HEK293T (cell line): Measurements from ENCODE around the gene GPR82.

Experiments
- CTCF ChIA-PET: fragments of 350-600 bp; formaldehyde crosslinking; extraction: SDS; loops from one replicate; lab custom pipeline; 2021; ENCODE audit warnings: antibody characterized with exemption, inconsistent platforms; lab: Yijun Ruan, JAX
- POLR2A ChIA-PET: fragments of 350-600 bp; formaldehyde crosslinking; extraction: SDS; loops from one replicate; lab custom pipeline; 2020; ENCODE audit warnings: antibody characterized with exemption, inconsistent platforms; lab: Yijun Ruan, JAX
- DNase-seq: peaks from one replicate; pipeline ENCODE4 v3.0.0; 2012; ENCODE audit warnings: mixed read lengths; ENCODE audit errors: extremely low spot score
- ARNT ChIP-seq: fragments of 450-650 bp; IDR thresholded peaks from 2 replicates; pipeline ENCODE4 v1.6.1; 2017; ENCODE audit warnings: mild to moderate bottlenecking
- BHLHE40 ChIP-seq: fragments of 450-650 bp; IDR thresholded peaks from 2 replicates; pipeline ENCODE4 v1.6.1; 2016; ENCODE audit warnings: mild to moderate bottlenecking, moderate library complexity, borderline replicate concordance
- CTBP1 ChIP-seq: fragments of 450-650 bp; IDR thresholded peaks from 2 replicates; pipeline ENCODE4 v1.6.1; 2016; ENCODE audit warnings: borderline replicate concordance
- ELF4 ChIP-seq: fragments of 450-650 bp; IDR thresholded peaks from 2 replicates; pipeline ENCODE4 v1.6.1; 2017; ENCODE audit warnings: antibody characterized with exemption
- FOXA1 ChIP-seq: fragments of 450-650 bp; IDR thresholded peaks from 2 replicates; pipeline ENCODE4 v1.6.1; 2016; ENCODE audit warnings: mild to moderate bottlenecking
- FOXK2 ChIP-seq: fragments of 450-650 bp; IDR thresholded peaks from 2 replicates; pipeline ENCODE4 v1.6.1; 2016; ENCODE audit warnings: mild to moderate bottlenecking
- FOXM1 ChIP-seq: fragments of 450-650 bp; IDR thresholded peaks from 2 replicates; pipeline ENCODE4 v1.6.1; 2017; ENCODE audit warnings: mild to moderate bottlenecking, borderline replicate concordance
- HDGF ChIP-seq: fragments of 450-650 bp; IDR thresholded peaks from 2 replicates; pipeline ENCODE4 v1.6.1; 2017; ENCODE audit warnings: antibody characterized with exemption, borderline replicate concordance
- L3MBTL2 ChIP-seq: fragments of 450-650 bp; conservative IDR thresholded peaks from 2 replicates; pipeline ENCODE4 v1.6.1; 2016; ENCODE audit warnings: mild to moderate bottlenecking
- LEF1 ChIP-seq: fragments of 450-650 bp; IDR thresholded peaks from 2 replicates; pipeline ENCODE4 v1.6.1; 2017; ENCODE audit warnings: mild to moderate bottlenecking, borderline replicate concordance
- NFRKB ChIP-seq: fragments of 450-650 bp; IDR thresholded peaks from 2 replicates; pipeline ENCODE4 v1.6.1; 2016; ENCODE audit warnings: mild to moderate bottlenecking, moderate library complexity
- PKNOX1 ChIP-seq: fragments of 450-650 bp; IDR thresholded peaks from 2 replicates; pipeline ENCODE4 v1.6.1; 2016
- SP1 ChIP-seq: fragments of 450-650 bp; IDR thresholded peaks from 2 replicates; pipeline ENCODE4 v1.6.1; 2017
- SUZ12 ChIP-seq: fragments of 450-650 bp; IDR thresholded peaks from 2 replicates; pipeline ENCODE4 v1.6.1; 2016; ENCODE audit warnings: mild to moderate bottlenecking
- TARDBP ChIP-seq: fragments of 450-650 bp; IDR thresholded peaks from 2 replicates; pipeline ENCODE4 v1.6.1; 2016
- ZNF384 ChIP-seq: fragments of 450-650 bp; IDR thresholded peaks from 2 replicates; pipeline ENCODE4 v1.6.1; 2016

Gene GPR82

DNA sequence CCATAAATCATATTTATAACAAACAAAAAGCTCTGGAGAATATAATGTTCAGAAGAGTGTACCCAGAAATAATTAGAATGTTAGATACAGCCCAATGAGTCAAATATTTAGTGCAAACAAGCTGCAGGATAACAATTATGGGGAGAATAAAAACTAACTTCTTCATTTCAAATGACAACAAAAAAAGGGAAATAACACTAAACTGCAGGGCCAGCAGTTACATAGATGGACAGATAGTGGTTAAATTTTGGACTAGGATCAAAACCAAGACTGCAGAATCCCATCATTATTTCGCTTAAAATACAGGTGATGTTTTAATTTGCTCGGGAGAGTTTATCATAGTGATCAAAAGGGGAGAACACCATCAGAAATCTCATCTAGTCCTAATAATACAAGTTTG lies 35.8 kb upstream of the GPR82 start:
- TF ChIP-seq BHLHE40 (no peak), FOXK2 (no peak), PKNOX1 (no peak), ELF4 (no peak), SUZ12 (no peak)
- DNase-seq: no peak
- CTCF ChIA-PET: no interaction called here
- POLR2A ChIA-PET: no interaction called here

DNA sequence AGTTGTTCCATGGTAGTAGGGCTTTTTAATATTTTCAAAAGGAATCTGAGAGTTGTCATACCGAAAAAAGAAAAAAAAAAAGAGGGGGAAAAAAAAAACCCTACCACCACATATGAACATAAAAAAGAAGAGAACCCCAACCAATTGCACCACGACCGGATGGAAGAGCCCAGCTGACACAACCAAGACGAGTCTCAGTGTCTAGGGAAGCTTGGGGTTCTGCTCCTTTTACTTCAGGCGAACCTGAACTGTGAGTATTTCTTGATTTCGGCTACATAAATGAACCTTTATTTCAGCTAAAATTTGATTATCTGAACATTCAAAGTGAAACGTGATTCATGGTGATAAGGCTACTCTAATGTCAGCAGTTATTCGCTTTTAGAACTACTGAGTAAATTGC lies 35.1 kb upstream of the GPR82 start, which contains the start of gene GPR34:
Gene GPR34 (plus strand): TSS at position 139 of the 400 bp plus-strand sequence. CDS start 6,661 bp downstream, outside the sequence.
- ChIA-PET CTCF (no interaction called here), POLR2A (no interaction called here)
- no peak for TF ChIP-seq BHLHE40
- no peak for TF ChIP-seq CTBP1
- no peak for TF ChIP-seq SUZ12
- no peak for TF ChIP-seq L3MBTL2
- no peak for TF ChIP-seq ZNF384
- no peak for TF ChIP-seq NFRKB
- TF ChIP-seq FOXA1: no peak
- TF ChIP-seq TARDBP: no peak
- no peak for TF ChIP-seq PKNOX1
- no peak for TF ChIP-seq SP1
- no peak for TF ChIP-seq ELF4
- TF ChIP-seq HDGF: no peak
- no peak for TF ChIP-seq ARNT
- DNase-seq: no peak

DNA sequence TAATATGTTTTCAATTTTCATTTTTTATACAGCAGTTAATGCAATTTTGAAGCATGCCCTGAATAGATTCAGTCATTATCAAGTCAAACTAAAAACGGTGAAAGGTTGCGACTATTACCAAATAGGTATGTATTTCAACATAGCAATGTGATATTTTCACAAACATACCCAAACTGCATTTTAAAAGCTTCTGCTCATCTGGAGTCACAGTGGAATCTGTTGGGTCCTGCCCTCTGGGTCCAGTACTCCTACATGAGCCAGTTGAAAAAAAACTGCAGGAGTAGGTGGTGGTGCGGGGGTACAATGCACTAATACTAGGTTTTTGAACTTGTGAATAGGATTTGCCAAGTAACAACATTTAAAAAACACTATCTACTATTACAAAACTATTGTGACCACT lies 34.3 kb upstream of the GPR82 start:
- POLR2A ChIA-PET: no interaction called here
- TF ChIP-seq CTBP1: no peak
- TF ChIP-seq TARDBP: no peak
- no peak for TF ChIP-seq BHLHE40
- no peak for TF ChIP-seq ARNT
- TF ChIP-seq ZNF384: no peak
- TF ChIP-seq FOXK2: no peak
- TF ChIP-seq SP1: no peak
- no peak for TF ChIP-seq FOXA1
- no peak for TF ChIP-seq FOXM1
- TF ChIP-seq NFRKB: no peak
- TF ChIP-seq ELF4: no peak
- TF ChIP-seq L3MBTL2: no peak
- TF ChIP-seq SUZ12: no peak
- TF ChIP-seq HDGF: no peak
- no peak for TF ChIP-seq LEF1
- DNase-seq: no peak
- CTCF ChIA-PET: no interaction called here

GRCh38 chrX:41692162-41692749 lies 31.7 kb upstream of the GPR82 start:
- no peak for DNase-seq
- ChIA-PET CTCF (no interaction called here), POLR2A (no interaction called here)
- TF ChIP-seq L3MBTL2: no peak

DNA sequence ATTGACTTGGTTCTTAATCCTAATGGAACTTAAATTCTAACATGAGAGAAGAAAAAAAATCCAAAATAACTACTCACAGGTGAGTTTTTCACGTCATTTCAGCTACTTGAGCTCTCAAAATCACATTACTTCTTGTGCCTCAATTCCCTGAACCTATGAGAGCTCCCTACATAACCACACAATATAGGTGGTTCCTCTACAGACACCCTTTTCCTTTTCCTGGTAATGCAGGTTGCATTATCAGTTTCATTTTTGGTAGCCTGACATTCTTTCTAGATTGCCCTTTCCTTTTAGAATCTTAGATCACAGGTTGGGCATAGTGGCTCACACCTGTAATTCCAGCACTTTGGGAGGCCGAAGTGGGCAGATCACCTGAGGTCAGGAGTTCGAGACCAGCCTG lies 31.0 kb upstream of the GPR82 start:
- TF ChIP-seq ELF4 (no peak), L3MBTL2 (no peak), SP1 (no peak), NFRKB (no peak), TARDBP (no peak), FOXM1 (no peak), ZNF384 (no peak), CTBP1 (no peak), BHLHE40 (no peak), ARNT (no peak), HDGF (no peak)
- POLR2A ChIA-PET: no interaction called here
- no peak for DNase-seq
- CTCF ChIA-PET: no interaction called here

DNA sequence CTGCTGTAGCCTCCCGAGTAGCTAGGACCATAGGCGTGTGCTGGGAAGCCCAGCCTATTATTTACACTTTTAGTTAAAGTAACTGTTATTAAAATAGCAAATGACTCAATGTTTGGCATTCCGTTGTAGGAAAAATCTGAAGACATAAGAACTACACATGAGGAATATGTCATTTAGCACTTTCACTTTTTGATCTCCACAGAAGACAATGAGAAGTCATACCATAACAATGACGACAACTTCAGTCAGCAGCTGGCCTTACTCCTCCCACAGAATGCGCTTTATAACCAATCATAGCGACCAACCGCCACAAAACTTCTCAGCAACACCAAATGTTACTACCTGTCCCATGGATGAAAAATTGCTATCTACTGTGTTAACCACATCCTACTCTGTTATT lies 28.6 kb upstream of the GPR82 start:
- POLR2A ChIA-PET: no interaction called here
- CTCF ChIA-PET: no interaction called here
- no peak for DNase-seq
- TF ChIP-seq LEF1 (no peak), ELF4 (no peak), CTBP1 (no peak), ARNT (no peak), NFRKB (no peak), L3MBTL2 (no peak), SP1 (no peak), PKNOX1 (no peak), TARDBP (no peak), FOXM1 (no peak), BHLHE40 (no peak), SUZ12 (no peak), HDGF (no peak), ZNF384 (no peak), FOXA1 (no peak), FOXK2 (no peak)

DNA sequence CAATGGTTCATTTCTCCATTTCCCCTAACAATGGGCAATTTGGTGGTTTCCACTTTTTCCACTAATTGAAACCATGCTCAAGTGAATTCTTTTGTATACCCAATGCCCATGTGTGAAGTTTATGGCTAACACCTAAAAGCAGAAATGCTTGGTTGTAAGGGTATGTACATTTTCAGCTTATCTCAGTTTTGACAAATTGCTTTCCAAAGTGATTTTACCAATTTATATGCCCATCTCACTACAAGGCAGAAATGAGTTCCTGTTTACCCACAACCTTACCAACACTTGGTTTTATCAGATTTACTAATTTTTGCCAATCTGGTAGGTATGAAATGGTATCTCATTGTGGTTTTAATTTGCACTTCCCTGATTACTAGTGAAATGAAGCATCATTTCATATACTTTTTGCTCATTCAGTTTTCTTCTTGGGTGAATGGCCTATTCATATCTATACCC lies 20.4 kb upstream of the GPR82 start:
- DNase-seq: no peak
- CTCF ChIA-PET: no interaction called here
- POLR2A ChIA-PET: no interaction called here
- TF ChIP-seq PKNOX1 (no peak), ELF4 (no peak)
